Prostate gland (tissue), 2 donors: ENCODE data around the gene ZNF614.

Experiments
- CTCF ChIP-seq, 4 experiments: fragments of 200-600 bp in 2 of 4; fragments of 450-650 bp in 2 of 4; sonication (generic) in 2 of 4; IDR thresholded peaks; 1 replicate in 3 of 4; 2 replicates in 1 of 4; pipeline ENCODE4 v1.5.1; 2016 to 2019; ENCODE audit warnings: antibody characterized with exemption in 4 of 4, mild to moderate bottlenecking in 2 of 4, moderate library complexity in 2 of 4
- POLR2A ChIP-seq: fragments of 450-650 bp; IDR thresholded peaks from one replicate; pipeline ENCODE4 v1.6.1; 2016; ENCODE audit warnings: antibody characterized with exemption, mild to moderate bottlenecking
- POLR2AphosphoS5 ChIP-seq: sonication (generic); formaldehyde crosslinking; IDR thresholded peaks from one replicate; pipeline ENCODE4 v1.6.1; 2017; ENCODE audit warnings: antibody characterized with exemption

GRCh38 chr19:52039169-52039568 is 11.0 kb upstream of the ZNF614 start:
- TF ChIP-seq CTCF (IDR thresholded peaks at IDR 0.05) (no peak), POLR2AphosphoS5 (no peak), POLR2A (no peak)
